ENCODE measurements around the gene LYST.
"Not testable (repeated sequence)": the region's sequence is repeated elsewhere in the genome, so short reads cannot be mapped to it uniquely, and the experiment has no call there.

GRCh38 chr1:235848251-235848650 lies 18.5 kb downstream of the LYST start:
- not testable (repeated sequence) for TF ChIP-seq POLR2A, CTCF, EP300, POLR2AphosphoS5 (IDR thresholded peaks at IDR 0.05)

All from stomach (tissue), 4 donors.